PC-9 (cell line): ENCODE measurements around the gene KRTAP6-2. TPM values are rescaled to one million over a fixed set of nuclear protein-coding genes. Genes with fewer than 3 reads are reported as not detected.

Experiments
- BruUV-seq: library from RNA; stranded (reverse); fragments of 400-500 nt; replicated peaks from 2 replicates; lab custom pipeline; 2021; lab: Mats Ljungman, UMichigan
- CTCF ChIA-PET: fragments of 300-600 bp; sonication (Branson Sonifier 250); formaldehyde crosslinking; loops from one replicate; lab custom pipeline; 2022; ENCODE audit warnings: antibody characterized with exemption; lab: Charles Lee
- POLR2A ChIA-PET: fragments of 300-600 bp; sonication (Branson Sonifier 250); formaldehyde crosslinking; loops from one replicate; lab custom pipeline; 2022; ENCODE audit warnings: antibody characterized with exemption; ENCODE audit not compliant: unreplicated experiment; lab: Charles Lee
- DNase-seq, 2 experiments: peaks; one replicate each; pipeline versions ENCODE4 v3.0.0 to v3.0.0-alpha.2; 2015 to 2022; ENCODE audit warnings: mixed read lengths in 1 of 2
- H2AFZ ChIP-seq: fragments of 200-600 bp; sonication (generic); 2 replicates; pipeline ENCODE4 v1.8.1; 2017; ENCODE audit warnings: antibody characterized with exemption
- H3F3A ChIP-seq: fragments of 200-600 bp; sonication (generic); 2 replicates; pipeline ENCODE4 v1.8.1; 2017; ENCODE audit warnings: antibody characterized with exemption, mild to moderate bottlenecking, low read depth; ENCODE audit not compliant: insufficient read depth
- H3K27ac ChIP-seq: fragments of 200-600 bp; sonication (generic); 2 replicates; pipeline ENCODE4 v1.6.1; 2016; ENCODE audit warnings: mixed run types
- H3K27me3 ChIP-seq: fragments of 200-600 bp; sonication (generic); 2 replicates; pipeline ENCODE4 v1.6.1; 2016; ENCODE audit warnings: low read depth, mixed run types; ENCODE audit not compliant: insufficient read depth
- H3K36me3 ChIP-seq: fragments of 200-600 bp; sonication (generic); 2 replicates; pipeline ENCODE4 v1.6.1; 2016; ENCODE audit warnings: low read depth, mixed run types
- H3K4me1 ChIP-seq: fragments of 200-600 bp; sonication (generic); replicated peaks from 2 replicates; pipeline ENCODE4 v1.6.1; 2016; ENCODE audit warnings: mixed run types; ENCODE audit not compliant: insufficient read depth
- H3K4me2 ChIP-seq: fragments of 200-600 bp; sonication (generic); 2 replicates; pipeline ENCODE4 v1.6.1; 2017; ENCODE audit warnings: mixed run types
- H3K4me3 ChIP-seq: fragments of 200-600 bp; sonication (generic); 2 replicates; pipeline ENCODE4 v1.6.1; 2016; ENCODE audit warnings: mixed run types
- H3K79me2 ChIP-seq: fragments of 200-600 bp; sonication (generic); 2 replicates; pipeline ENCODE4 v1.6.1; 2017; ENCODE audit warnings: low read depth, mixed run types
- H3K9me2 ChIP-seq: fragments of 200-600 bp; sonication (generic); 2 replicates; pipeline ENCODE4 v1.8.1; 2017; ENCODE audit warnings: mild to moderate bottlenecking; ENCODE audit not compliant: insufficient read depth
- H3K9me3 ChIP-seq: fragments of 200-600 bp; sonication (generic); 2 replicates; pipeline ENCODE4 v1.8.1; 2016; ENCODE audit warnings: low read depth; ENCODE audit not compliant: insufficient read depth
- H4K20me1 ChIP-seq: fragments of 200-600 bp; sonication (generic); 2 replicates; pipeline ENCODE4 v1.8.1; 2017; ENCODE audit not compliant: insufficient read depth
- EZH2 ChIP-seq: fragments of 200-600 bp; sonication (generic); IDR thresholded peaks from 2 replicates; pipeline ENCODE4 v1.8.0; 2017; ENCODE audit warnings: antibody characterized with exemption, low read depth
- intact Hi-C: fragments of 100-400 bp; cut with micrococcal nuclease; formaldehyde crosslinking; loops from one replicate; pipeline ENCODE4 v1.10.0; 2022; ENCODE audit not compliant: unreplicated experiment
- total RNA-seq: library from RNA; stranded (reverse); gene quantifications from 2 replicates; pipeline ENCODE4 v1.2.3, GENCODE V29; 2021
- TF ChIP-seq, protein P1 (sequence below): fragments of 200-600 bp; sonication (generic); conservative IDR thresholded peaks from 2 replicates; pipeline ENCODE4 v1.6.1; 2017; ENCODE audit warnings: mixed run types, antibody characterized with exemption, mild to moderate bottlenecking, moderate library complexity

Gene KRTAP6-2
- total RNA-seq, 1 experiment from 2014 or later = not detected

DNA sequence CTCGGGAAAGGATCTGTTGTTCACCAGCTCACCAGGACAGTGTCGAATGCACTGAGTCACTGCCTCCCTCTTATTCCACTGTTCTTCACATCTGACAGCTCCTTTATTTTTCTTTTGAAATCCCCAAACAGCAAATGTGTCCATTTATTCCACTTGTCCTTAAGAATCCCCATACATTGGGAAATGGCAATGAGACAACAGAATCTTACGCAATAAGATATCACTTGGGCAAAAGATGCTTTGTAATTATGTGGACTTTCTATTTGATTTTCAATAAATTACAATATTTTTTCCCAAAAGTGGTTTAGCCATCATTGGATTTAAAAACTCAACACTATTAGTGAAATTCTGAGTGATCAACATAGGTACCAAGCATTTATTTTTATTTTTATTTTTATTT is 40.0 kb upstream of the KRTAP6-2 start:
- H4K20me1 ChIP-seq = no peaks in the 10 kb centered on the region
- no peak overlapping the region for H3K27ac ChIP-seq
- no peaks in the 10 kb centered on the region for H3K27me3 ChIP-seq
- intact Hi-C loops = no loop called here
- ChIA-PET POLR2A (no interaction called here), CTCF (no interaction called here)
- H3K4me3 ChIP-seq = no peak overlapping the region
- no peaks in the 10 kb centered on the region for H3F3A ChIP-seq
- H3K36me3 ChIP-seq = no peaks in the 10 kb centered on the region
- H3K4me1 ChIP-seq = no peaks in the 10 kb centered on the region
- no peaks in the 10 kb centered on the region for H3K79me2 ChIP-seq
- no peaks in the 10 kb centered on the region for H3K9me2 ChIP-seq
- no peaks in the 10 kb centered on the region for H3K9me3 ChIP-seq
- no peak for TF ChIP-seq EZH2
- TF ChIP-seq, protein P1, sequence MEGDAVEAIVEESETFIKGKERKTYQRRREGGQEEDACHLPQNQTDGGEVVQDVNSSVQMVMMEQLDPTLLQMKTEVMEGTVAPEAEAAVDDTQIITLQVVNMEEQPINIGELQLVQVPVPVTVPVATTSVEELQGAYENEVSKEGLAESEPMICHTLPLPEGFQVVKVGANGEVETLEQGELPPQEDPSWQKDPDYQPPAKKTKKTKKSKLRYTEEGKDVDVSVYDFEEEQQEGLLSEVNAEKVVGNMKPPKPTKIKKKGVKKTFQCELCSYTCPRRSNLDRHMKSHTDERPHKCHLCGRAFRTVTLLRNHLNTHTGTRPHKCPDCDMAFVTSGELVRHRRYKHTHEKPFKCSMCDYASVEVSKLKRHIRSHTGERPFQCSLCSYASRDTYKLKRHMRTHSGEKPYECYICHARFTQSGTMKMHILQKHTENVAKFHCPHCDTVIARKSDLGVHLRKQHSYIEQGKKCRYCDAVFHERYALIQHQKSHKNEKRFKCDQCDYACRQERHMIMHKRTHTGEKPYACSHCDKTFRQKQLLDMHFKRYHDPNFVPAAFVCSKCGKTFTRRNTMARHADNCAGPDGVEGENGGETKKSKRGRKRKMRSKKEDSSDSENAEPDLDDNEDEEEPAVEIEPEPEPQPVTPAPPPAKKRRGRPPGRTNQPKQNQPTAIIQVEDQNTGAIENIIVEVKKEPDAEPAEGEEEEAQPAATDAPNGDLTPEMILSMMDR = no peak
- no TSS peak for BruUV-seq
- H2AFZ ChIP-seq = no peak overlapping the region
- no peak overlapping the region for H3K4me2 ChIP-seq
- DNase-seq = no peak

DNA sequence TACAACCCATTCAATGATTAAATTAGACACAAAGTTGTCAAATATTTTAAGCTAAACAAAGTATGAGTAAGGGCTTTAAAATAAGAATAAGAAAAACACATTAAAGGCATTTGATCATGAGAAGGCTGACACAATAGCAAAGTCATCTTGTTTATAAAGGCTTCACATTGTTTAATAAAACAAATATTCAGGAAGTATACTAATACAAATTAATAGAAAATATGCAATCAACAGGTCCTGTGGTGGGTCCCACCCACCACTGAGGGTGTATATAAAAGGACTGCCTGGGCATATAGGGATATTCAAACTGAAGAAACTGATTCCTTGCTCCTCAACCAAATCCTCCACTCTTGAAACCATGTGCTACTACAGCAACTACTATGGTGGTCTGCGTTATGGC is 36.2 kb upstream of the KRTAP6-2 start, which contains the start of gene KRTAP20-2:
Gene KRTAP20-2, plus strand, starts transcription at position 301 of the 400 bp plus-strand sequence. Its CDS starts 58 bp downstream, at position 359.
- no peak for TF ChIP-seq EZH2
- TF ChIP-seq, protein P1 = no peak
- no peak within 1 kb of the TSS for H3K27ac ChIP-seq
- no peak for DNase-seq
- H4K20me1 ChIP-seq = no peaks in the 10 kb centered on the region
- no peaks in the 10 kb centered on the region for H3K27me3 ChIP-seq
- no peaks in the 10 kb centered on the region for H3K36me3 ChIP-seq
- no peaks in the 10 kb centered on the region for H3K79me2 ChIP-seq
- no peak within 1 kb of the TSS for H3K4me3 ChIP-seq
- ChIA-PET POLR2A (no interaction called here), CTCF (no interaction called here)
- H3K9me2 ChIP-seq = no peaks in the 10 kb centered on the region
- no TSS peak for BruUV-seq
- H3K9me3 ChIP-seq = no peaks in the 10 kb centered on the region
- no peaks in the 10 kb centered on the region for H3K4me1 ChIP-seq
- no peak within 1 kb of the TSS for H2AFZ ChIP-seq
- no peak within 1 kb of the TSS for H3K4me2 ChIP-seq
- intact Hi-C loops = no loop called here
- no peaks in the 10 kb centered on the region for H3F3A ChIP-seq

DNA sequence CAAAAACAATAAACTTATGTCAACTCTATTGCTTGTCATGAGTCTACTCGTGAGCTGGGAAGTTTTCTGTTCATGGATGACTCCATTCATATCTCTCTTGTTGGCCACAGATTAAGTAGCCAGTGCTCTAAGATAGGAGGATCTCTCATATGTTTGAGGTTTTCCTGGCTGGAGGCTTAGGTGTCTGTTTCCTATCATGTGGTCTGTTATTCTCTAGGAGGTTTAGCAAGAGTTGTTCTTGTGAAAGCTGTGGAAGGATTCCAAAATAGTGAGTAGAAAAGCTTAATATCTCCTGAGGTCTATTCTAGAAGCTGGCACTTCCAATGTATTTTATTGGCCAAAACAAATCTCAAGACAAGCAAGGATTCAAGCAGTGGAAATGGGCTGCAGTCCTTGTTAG is 30.5 kb upstream of the KRTAP6-2 start:
- H3K4me2 ChIP-seq = no peak overlapping the region
- no TSS peak for BruUV-seq
- no peaks in the 10 kb centered on the region for H3K27me3 ChIP-seq

More for the DNA sequence above, 30.5 kb upstream of the KRTAP6-2 start:
- Histone ChIP-seq H3K27ac (no peak overlapping the region), H3K9me3 (no peaks in the 10 kb centered on the region), H3K4me1 (no peaks in the 10 kb centered on the region), H3K4me3 (no peak overlapping the region), H3K36me3 (no peaks in the 10 kb centered on the region), H3K9me2 (no peaks in the 10 kb centered on the region), H3K79me2 (no peaks in the 10 kb centered on the region), H3F3A (no peaks in the 10 kb centered on the region), H4K20me1 (no peaks in the 10 kb centered on the region), H2AFZ (no peak overlapping the region)
- intact Hi-C loops = no loop called here
- CTCF ChIA-PET = no interaction called here
- POLR2A ChIA-PET = no interaction called here
- no peak for DNase-seq
- no peak for TF ChIP-seq EZH2
- TF ChIP-seq, protein P1 = no peak
